ENCODE results near the gene CACNA1C.

DNA sequence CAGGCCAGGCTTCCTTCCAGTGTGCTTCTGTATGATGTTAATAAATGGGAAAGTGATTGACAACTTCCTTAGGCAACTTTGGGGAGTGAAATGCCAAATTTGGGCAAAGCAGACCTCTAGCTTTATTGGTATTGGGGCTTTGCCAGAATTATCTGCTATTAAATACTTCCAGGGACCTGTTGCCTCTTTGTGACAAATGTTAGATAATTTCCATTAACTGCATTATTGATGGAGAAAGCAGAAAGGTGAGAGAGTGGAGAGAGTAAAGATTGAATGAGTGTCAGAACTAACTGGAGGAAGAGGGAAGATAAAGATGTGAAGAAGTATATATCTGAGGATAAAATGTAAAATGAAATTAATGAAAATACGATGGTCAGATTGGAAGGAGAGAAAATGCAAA, 94.5 kb downstream of the CACNA1C start:
- TF ChIP-seq TAF1 (IDR thresholded peaks at IDR 0.05; ENCODE audit: low read depth, low read length) (no peak), POLR2AphosphoS5 (IDR thresholded peaks at IDR 0.05; ENCODE audit: low read depth, low read length) (no peak), POLR2A (IDR thresholded peaks at IDR 0.05; ENCODE audit: low read depth, low read length) (no peak), SPI1 (IDR thresholded peaks at IDR 0.05; ENCODE audit: low read depth, low read length) (no peak)

Data from GM12891 (cell line).